Uterus (tissue), 2 donors: ENCODE data around the gene EFCAB5.
"Not testable (repeated sequence)": the region's sequence is repeated elsewhere in the genome, so short reads cannot be mapped to it uniquely, and the experiment has no call there.

Experiments
- POLR2A ChIP-seq, 2 donors: fragments of 450-650 bp; IDR thresholded peaks; one replicate each; pipeline ENCODE4 v1.6.1; 2016; ENCODE audit warnings: antibody characterized with exemption in 2 of 2, mild to moderate bottlenecking in 1 of 2, moderate library complexity in 1 of 2
- TF ChIP-seq, protein P1 (sequence below), 4 experiments: fragments of 200-600 bp in 2 of 4; fragments of 450-650 bp in 2 of 4; sonication (generic) in 2 of 4; IDR thresholded peaks; one replicate each; pipeline ENCODE4 v1.5.1; 2016 to 2019; ENCODE audit warnings: antibody characterized with exemption in 4 of 4, mild to moderate bottlenecking in 2 of 4, moderate library complexity in 1 of 4

GRCh38 chr17:30025325-30025724 lies 83.9 kb downstream of the EFCAB5 start:
- TF ChIP-seq, protein P1, sequence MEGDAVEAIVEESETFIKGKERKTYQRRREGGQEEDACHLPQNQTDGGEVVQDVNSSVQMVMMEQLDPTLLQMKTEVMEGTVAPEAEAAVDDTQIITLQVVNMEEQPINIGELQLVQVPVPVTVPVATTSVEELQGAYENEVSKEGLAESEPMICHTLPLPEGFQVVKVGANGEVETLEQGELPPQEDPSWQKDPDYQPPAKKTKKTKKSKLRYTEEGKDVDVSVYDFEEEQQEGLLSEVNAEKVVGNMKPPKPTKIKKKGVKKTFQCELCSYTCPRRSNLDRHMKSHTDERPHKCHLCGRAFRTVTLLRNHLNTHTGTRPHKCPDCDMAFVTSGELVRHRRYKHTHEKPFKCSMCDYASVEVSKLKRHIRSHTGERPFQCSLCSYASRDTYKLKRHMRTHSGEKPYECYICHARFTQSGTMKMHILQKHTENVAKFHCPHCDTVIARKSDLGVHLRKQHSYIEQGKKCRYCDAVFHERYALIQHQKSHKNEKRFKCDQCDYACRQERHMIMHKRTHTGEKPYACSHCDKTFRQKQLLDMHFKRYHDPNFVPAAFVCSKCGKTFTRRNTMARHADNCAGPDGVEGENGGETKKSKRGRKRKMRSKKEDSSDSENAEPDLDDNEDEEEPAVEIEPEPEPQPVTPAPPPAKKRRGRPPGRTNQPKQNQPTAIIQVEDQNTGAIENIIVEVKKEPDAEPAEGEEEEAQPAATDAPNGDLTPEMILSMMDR (IDR thresholded peaks at IDR 0.05), result not testable (repeated sequence)
- TF ChIP-seq POLR2A (IDR thresholded peaks at IDR 0.05), result not testable (repeated sequence)
